HG02759 (cell line): Measurements from ENCODE around the gene MAFB.

Experiments
- ATAC-seq: cut with Tn5 transposase; IDR thresholded peaks from one replicate; pipeline ENCODE4 v1.9.1; 2021; ENCODE audit warnings: mild to moderate bottlenecking, moderate library complexity; ENCODE audit not compliant: unreplicated experiment

MAFB gene

DNA sequence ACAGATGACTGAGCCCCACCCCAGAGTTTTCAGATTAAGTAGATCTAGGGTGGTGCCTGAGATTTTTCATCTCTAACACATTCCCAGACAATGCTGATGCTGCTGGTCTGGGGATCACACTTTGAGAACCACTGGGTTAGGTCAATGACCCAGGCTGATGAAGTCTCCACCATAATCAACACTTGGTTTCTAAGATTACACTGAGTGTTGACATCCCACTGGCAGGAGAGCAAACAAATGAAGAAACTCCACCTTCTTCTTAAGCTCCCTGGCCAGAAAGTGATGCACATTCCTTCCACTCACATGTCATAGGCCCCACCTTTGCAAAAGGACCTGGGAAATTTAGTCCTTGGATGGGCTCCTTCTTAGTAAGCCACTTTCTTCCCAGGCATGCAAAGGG is 53.1 kb downstream of the MAFB start:
- ATAC-seq: no peak
